UCSD-AML1 (cell line): Measurements from ENCODE around the gene FAM193A.
"Not testable (repeated sequence)": the region's sequence is repeated elsewhere in the genome, so short reads cannot be mapped to it uniquely, and the experiment has no call there.

Experiments
- DNase-seq: peaks from one replicate; lab custom pipeline; 2025; ENCODE audit not compliant: unreplicated experiment; lab: John Stamatoyannopoulos, UW

The FAM193A gene

DNA sequence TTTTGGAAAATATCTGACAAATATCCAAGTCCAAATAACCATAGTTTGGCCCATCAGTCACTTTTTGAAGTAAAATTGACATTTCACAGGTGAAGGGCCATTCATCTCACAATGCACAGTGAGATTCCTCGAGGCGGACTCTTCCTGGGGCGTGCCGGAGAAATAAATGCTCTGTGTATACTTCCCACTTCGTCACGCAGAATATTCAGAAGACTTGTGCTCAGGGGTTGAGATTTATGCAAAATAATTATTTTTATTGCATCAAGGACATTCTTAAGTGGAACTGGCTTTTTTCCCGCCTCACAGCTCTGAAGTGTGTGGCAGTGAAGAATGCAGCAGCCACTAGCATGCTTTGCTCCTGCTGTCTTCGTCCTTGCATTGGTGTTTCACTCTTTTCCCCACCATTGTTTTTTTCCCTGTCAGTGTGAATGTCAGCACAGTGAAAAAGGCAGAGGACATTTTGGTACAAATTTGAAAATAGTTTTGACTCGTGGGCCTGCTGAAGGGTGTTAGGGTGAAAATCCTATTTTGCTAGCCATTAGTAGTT is 70.6 kb downstream of the FAM193A start:
- DNase-seq: no peak

- DNase-seq: no peak
Observed at GRCh38 chr4:2607822-2608221, 71.4 kb downstream of the FAM193A start.

DNA sequence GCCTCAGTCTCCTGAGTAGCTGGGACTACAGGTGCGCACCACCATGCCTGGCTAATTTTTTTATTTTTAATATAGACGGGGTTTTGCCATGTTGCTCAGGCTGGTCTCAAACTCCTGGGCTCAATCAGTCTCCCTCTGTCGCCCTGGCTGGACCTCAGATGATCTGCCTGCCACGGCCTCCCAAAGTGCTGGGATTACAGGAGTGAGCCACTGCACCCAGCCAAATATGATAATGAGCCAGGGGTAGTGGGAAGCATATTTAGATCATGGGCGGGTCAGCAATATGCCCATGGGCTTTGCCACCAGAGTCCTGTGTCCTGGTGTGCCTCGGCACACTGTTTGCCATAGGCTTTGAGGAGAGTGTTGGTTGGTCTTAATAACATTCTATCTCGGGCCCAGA is 71.8 kb downstream of the FAM193A start:
- DNase-seq: no peak

DNA sequence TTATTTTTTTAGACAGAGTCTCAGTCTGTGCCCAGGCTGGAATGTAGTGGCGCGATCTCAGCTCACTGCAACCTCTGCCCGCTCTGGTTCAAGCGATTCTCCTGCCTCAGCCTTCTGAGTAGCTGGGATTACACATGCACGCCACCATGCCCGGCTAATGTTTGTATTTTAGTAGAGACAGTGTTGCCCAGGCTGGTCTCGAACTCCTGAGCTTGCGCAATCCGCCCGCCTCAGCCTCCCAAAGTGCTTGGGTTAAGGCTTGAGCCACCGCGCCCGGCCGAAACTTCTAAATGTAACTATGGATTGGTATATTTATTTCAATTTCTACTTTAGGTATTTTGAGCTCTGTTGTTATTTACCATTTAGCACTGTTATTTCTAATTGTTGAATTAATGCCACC is 79.4 kb downstream of the FAM193A start:
- no peak for DNase-seq

- no peak for DNase-seq
Observed at GRCh38 chr4:2617955-2618354, 81.5 kb downstream of the FAM193A start.

DNA sequence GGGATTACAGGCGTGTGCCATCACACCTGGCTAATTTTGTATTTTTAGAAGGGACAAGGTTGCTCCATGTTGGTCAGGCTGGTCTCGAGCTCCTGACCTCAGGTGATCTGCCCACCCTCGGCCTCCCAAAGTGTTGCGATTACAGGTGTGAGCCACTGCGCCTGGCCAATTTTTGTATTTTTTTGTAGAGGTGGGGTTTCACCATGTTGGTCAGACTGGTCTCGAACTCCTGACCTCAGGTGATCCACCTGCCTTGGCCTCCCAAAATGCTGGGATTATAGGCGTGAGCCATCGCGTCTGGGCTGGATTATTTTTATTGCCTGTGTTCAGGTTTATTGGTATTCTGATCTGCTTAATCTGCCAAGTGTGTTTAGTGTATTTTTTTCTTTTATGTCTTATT is 82.3 kb downstream of the FAM193A start:
- DNase-seq: not testable (repeated sequence)

DNA sequence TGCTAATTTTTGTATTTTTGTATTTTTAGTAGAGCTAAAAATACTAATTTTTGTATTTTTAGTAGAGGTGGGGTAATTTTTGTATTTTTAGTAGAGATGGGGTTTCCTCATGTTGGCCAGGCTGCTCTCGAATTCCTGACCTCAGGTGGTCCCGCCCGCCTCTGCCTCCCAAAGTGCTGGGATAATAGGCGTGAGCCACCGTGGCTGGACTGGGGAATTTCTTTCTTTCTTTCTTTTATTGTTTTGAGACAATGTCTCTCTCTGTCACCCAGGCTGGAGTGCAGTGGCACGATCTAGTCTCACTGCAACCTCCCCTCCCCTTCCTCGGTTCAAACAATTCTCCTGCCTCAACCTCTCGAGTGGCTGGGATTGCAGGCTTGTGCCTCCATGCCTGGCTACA is 83.0 kb downstream of the FAM193A start:
- DNase-seq: no peak

DNA sequence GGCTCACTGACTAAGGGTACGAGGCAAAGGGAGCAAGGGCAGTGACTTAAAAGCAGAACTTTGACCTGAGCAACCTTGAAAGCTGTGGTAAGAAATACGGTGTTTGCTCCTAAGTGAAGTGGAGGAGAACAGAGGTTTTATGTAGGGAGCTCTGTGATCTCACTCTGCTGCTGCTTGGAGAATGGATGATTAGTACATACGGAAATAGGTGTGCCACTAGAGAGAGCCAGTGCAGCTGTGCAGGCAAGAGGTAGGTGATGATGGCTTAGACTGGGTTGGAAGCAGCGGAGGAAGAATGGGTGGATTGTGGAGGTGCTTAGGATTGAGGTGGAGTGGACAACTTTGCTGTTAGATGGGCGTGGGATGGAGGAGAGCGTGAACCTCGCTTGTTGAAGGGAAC is 85.0 kb downstream of the FAM193A start:
- no peak for DNase-seq

DNA sequence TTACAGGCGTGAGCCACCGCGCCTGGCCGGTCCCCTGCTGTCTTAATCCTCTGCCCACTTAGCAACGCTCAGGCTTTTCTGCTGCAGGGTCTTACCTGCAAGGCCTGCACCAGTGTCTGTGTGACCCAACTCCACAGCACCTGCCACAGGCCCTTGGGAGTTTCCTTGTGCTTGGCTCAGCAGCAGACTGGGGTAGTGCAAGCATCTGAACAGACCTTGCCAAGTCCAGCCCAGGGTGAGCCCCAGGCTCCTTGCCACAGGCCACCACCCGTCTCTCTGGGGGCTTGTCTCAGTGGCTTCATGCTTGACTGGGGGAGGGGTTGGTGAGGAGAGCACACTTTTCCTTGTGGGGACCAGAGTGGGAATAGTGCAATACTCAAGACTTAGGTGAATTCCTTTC is 87.0 kb downstream of the FAM193A start:
- DNase-seq: no peak

DNA sequence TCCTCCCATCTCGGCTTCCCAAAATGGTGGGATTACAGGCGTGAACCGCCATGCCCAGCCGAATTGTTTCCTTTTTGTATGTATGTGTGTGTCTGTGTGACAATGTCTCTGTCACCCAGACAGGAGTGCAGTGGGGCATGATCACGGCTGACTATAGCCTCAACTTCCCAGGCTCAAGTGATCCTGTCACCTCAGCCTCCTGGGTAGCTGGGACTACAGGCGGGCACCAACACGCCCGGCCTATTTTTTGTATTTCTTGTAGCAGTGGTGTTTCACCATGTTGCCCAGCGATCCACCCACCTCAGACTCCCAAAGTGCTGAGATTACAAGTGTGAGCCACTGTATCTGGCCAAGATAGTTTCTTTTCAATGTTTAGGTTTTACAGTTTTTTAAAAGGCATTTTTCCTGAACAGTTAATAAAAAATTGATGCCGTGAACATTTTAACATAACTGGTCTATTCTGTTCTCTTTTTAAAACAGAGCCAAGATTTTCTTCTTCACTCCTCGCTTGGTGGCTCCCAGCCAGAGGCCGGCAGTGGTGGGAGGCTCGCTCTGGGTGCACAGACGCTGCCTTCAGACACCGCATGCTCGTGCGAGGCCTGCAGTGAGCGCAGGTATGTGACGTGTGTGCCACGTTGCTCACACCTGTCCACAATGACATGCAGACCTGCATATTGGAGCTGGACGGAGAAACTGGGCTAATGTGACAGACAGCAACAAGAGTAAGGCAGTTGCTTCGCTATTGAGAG is 88.5 kb downstream of the FAM193A start:
- no peak for DNase-seq

DNA sequence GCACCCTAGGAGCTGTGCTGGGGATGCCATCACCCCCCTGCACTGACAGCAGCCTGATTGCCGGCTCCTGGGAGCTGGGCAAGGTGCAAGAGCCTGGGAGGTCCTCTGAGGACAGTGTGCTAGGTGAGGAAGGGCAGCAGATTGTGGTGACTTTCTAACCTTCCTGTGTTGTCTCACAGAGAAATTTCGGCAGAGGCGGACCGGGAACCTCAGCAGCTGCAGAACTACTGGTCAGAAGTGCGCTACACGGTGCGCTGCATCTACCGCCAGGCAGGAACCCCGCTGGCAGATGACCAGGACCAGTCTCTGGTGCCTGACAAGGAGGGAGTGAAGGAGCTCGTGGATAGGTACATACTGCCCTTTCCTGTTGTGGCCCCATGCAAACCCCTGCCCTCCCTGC is 89.8 kb downstream of the FAM193A start:
- DNase-seq: no peak

GRCh38 chr4:2630556-2631273 is 94.3 kb downstream of the FAM193A start:
- no peak for DNase-seq

DNA sequence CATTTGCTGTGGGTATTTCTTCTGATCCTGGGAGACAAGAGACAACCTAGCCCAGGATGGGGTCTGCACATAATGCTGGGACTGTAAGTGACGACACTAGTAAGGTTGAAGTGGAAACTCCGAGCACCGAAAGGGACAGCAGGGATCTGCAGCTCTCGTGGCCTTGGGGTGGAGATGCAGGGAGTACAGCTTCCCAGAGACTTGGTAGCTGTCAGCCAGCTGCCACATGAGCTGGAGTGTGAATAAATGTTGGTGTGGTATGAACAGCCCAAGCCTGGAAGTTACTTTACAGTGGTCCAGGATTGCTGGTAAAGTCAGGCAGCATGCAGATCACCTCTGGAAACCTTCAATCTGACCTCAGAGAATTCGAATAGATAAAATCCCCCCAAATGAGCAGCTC is 97.6 kb downstream of the FAM193A start:
- DNase-seq: no peak

- DNase-seq: no peak
Observed at GRCh38 chr4:2636331-2636730, 99.9 kb downstream of the FAM193A start.

DNA sequence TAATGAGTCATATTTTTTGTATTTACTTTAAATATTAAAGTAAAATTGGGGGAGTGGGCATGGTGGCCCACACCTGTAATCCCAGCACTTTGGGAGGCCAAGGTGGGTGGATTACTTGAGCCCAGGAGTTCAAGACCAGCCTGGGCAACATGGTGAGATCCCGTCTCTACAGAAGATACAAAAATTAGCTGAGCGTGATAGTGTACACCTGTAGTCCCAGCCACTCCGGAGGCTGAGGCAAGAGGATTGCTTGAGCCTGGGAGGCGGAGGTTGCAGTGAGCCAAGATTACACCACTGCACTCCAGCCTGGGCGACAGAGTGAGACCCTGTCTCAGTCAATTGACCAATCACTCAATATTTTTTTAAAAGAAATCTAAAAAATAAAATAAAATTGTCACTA is 100.5 kb downstream of the FAM193A start:
- DNase-seq: not testable (repeated sequence)

DNA sequence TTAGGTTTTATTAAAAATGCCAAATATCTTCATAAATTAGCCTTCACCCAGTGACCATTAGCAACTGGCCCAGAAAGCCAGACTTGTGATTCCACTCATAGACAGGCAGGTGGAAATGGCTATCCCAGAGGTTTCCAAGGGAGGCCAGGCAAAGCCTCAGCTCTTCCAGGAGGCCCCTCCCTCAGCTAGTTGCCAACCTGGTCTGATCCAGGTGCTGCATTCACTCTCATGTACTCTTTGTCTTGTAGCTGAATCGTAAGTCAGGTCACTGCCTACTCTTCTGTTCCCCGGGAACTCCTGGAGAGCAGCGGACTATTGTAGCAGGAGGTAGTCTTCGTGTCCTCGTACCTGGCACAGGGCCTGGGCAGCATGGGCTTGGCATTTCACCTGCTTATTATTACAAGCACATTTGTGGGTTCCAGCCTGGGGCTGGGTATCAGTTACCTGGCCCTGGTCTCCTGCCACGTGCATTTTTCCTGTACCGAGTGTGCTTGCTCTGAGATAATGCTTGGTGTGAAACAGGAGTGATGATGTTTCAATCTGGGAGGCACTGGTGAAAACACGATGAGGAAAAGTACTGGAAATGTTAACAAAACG is 101.6 kb downstream of the FAM193A start:
- no peak for DNase-seq

GRCh38 chr4:2638730-2639129 is 102.3 kb downstream of the FAM193A start:
- DNase-seq: no peak

- no peak for DNase-seq
Observed at GRCh38 chr4:2642968-2643367, 106.5 kb downstream of the FAM193A start.

DNA sequence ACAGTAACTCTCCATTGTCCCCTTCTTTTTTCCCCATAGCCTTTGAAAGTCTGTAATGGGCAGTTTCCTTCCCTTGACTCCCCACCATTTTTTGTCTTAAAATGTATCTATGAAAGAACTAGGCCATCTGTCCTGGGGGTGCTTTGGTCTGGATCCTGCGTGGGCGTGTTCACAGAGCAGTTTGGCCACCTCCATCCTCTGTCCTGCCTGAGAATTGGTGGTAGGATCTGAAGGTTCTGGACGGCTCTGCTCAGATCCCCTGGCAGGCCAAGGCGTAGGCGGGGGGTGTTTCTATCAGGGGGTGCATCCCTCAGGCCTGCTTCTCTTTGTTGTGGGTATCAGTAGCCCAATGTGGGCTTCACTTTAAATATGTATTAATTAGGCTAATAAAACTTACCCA is 107.1 kb downstream of the FAM193A start:
- no peak for DNase-seq

DNA sequence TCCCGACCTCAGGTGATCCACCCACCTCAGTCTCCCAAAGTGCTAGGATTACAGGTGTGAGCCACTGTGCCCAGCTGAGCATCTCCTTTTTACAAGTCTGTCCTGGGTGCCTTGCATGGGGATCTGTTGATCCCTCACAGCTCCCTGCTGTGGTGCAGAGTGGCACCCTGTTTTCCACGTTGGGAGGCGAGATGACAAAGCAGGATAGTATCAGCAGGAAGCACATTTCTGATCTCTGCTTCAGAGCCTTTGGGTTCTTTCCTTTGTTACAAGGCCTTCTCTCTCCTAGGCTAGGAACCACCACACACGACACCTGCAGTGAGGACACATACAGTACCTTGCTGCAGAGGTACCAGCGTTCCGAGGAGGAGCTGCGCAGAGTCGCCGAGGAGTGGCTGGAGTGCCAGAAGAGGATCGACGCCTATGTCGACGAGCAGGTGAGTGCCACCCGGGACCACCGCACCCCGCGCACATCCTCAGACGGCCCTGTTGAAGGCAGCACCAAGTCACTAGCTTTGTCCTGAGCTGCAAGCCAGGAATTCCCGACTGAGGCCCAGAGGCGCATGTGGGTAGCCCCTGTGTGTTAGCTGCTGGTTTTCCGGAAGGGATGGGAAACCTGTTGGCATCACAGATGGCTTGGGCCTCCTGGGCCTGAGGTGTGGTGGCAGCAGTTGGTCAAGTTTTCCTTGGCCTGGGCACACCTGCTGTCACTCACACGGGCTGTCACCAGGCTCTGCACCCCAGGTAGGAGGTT is 110.1 kb downstream of the FAM193A start:
- peak; percentile 22 for DNase-seq

DNA sequence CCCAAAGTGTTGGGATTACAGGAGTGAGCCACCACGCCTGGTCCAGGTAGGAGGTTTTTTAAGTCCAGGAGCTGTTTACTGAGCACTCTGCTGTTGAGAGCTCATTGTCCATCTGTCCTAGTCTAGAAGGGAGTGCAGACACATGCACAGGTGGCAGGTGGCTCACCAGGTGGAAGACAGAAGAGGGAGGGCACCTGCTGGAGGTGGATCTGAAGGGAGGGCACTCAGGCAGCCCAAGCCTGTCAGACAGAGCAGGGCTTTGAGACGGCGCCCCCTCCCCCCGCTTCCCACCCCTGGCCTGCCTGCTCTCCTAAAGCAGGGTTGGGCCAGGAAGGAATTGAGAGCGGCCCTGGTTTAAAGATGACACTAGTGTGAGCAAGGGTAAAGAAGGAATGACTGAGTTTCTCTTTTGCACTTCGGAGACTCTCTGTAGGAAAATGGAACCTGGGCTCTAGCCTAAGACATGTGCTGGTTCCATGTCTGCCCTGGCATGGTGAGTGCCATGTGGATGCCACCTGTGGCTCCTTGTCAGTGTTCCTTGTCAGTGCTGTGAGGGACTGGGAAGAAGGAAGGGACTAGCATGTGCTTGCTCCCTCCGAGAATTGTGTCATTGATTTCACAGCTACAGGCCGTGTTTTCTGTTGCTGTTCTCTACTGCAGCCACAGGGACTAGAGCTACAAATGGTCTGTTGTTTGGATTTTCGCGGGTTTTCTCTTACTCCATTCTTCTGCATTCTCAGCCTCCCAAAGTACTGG is 111.1 kb downstream of the FAM193A start:
- no peak for DNase-seq
